BLaER1 (cell line): Measurements from ENCODE around the gene ABCA1.
A peak's percentile ranks its signal among the peaks of the same experiment; 100 is the strongest.

ENCODE experiments used
- H3K27ac ChIP-seq: shearing (Covaris generic); formaldehyde crosslinking; 2 replicates; pipeline ENCODE4 v1.8.1; 2022
- H3K27me3 ChIP-seq: shearing (Covaris generic); formaldehyde crosslinking; 2 replicates; pipeline ENCODE4 v1.8.1; 2022
- H3K36me3 ChIP-seq: shearing (Covaris generic); formaldehyde crosslinking; 2 replicates; pipeline ENCODE4 v1.8.1; 2022
- H3K4me1 ChIP-seq: shearing (Covaris generic); formaldehyde crosslinking; 2 replicates; pipeline ENCODE4 v1.8.1; 2022
- H3K4me2 ChIP-seq: shearing (Covaris generic); formaldehyde crosslinking; 2 replicates; pipeline ENCODE4 v1.8.1; 2022
- H3K4me3 ChIP-seq: shearing (Covaris generic); formaldehyde crosslinking; 2 replicates; pipeline ENCODE4 v1.8.1; 2022
- H3K9ac ChIP-seq: shearing (Covaris generic); formaldehyde crosslinking; 2 replicates; pipeline ENCODE4 v1.8.1; 2022
- H3K9me3 ChIP-seq: shearing (Covaris generic); formaldehyde crosslinking; 2 replicates; pipeline ENCODE4 v1.8.1; 2022
- H4K20me1 ChIP-seq: shearing (Covaris generic); formaldehyde crosslinking; 2 replicates; pipeline ENCODE4 v1.8.1; 2022
- Cebpa-rat ChIP-seq: shearing (Covaris generic); IDR thresholded peaks from 2 replicates; pipeline ENCODE4 v1.8.1; 2022

Gene ABCA1

DNA sequence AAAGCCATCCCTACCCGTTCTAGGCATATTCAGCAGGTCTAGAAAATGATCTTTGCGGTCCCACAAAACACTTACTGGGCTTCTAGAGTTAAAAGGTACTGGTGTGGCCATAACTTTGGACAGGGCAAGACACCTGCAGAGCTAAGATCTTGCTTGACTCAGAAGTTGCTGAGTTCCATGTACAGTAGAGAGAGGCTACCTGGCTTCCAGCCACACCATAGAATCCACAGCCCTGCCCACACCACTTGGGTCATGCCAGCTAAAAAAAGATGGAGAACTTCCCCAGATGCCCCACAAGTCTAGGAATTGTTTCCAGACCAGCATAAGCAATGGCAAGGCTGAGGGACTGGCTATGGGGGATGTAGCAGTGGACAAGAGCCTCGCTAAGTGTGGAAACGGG, 52.1 kb downstream of the ABCA1 start:
- no peak for TF ChIP-seq Cebpa-rat
- Histone ChIP-seq H3K4me2 (no peak overlapping the region), H3K4me3 (no peak overlapping the region)

DNA sequence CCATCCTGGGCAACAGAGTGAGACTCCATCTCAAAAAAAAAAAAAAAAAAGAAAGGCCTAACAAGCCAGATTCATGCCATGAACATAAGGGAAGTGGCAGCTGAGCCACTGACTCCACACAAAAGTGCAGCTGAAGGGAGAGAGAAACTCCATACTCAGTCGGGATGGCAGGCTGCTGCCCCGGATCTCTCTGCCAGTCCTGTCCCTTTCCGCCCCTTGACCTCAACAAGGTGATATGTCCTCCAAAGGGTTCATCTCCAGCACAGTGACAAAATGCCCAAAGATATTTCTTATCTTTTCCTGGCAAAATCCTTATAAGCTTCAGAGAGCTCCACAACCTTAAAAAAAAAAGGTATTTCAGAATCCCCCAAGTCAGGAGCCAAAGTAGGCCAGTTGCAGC, 52.6 kb downstream of the ABCA1 start:
- TF ChIP-seq Cebpa-rat = no peak
- H4K20me1 ChIP-seq = peaks cover 98% of the 10 kb centered on the region
- peaks cover 40% of the 10 kb centered on the region for H3K4me1 ChIP-seq

More for the DNA sequence above, 52.1 kb downstream of the ABCA1 start:
- Histone ChIP-seq H3K27ac (no peak overlapping the region), H3K9ac (no peak overlapping the region), H4K20me1 (peaks cover 98% of the 10 kb centered on the region), H3K4me1 (peaks cover 35% of the 10 kb centered on the region), H3K9me3 (peaks cover 19% of the 10 kb centered on the region; the same call in 1 of the 2 replicates), H3K27me3 (no peaks in the 10 kb centered on the region), H3K36me3 (peaks cover 97% of the 10 kb centered on the region)

DNA sequence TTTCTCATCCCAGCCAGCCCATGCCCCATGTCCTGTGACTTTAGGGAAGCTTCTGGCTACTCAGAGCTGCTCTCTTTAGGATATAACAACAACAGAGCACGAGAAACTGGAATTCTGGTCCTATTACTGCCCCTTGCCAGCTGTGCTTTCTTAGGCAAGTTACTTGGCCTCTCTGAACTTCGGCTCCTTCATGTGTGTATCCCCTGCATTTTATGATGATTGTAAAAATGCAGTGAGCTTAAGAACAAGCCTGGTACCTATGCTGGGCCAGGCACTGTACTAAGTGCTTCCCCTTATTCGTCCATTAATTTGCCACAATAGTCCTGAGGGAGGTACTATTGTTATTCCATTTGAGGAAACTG, 54.5 kb downstream of the ABCA1 start:
- no peak overlapping the region for H3K27ac ChIP-seq
- TF ChIP-seq Cebpa-rat = no peak
- peaks cover 19% of the 10 kb centered on the region; the same call in 1 of the 2 replicates for H3K9me3 ChIP-seq
- H3K36me3 ChIP-seq = peaks cover 80% of the 10 kb centered on the region
- no peak overlapping the region for H3K4me3 ChIP-seq
- H3K9ac ChIP-seq = no peak overlapping the region
- no peak overlapping the region for H3K4me2 ChIP-seq
- no peaks in the 10 kb centered on the region for H3K27me3 ChIP-seq
- H4K20me1 ChIP-seq = peaks cover 98% of the 10 kb centered on the region
- H3K4me1 ChIP-seq = peaks cover 58% of the 10 kb centered on the region

More for the DNA sequence above, 52.6 kb downstream of the ABCA1 start:
- Histone ChIP-seq H3K4me3 (no peak overlapping the region), H3K36me3 (peaks cover 96% of the 10 kb centered on the region), H3K4me2 (no peak overlapping the region), H3K27me3 (no peaks in the 10 kb centered on the region), H3K27ac (no peak overlapping the region), H3K9me3 (peaks cover 19% of the 10 kb centered on the region; the same call in 1 of the 2 replicates), H3K9ac (no peak overlapping the region)

DNA sequence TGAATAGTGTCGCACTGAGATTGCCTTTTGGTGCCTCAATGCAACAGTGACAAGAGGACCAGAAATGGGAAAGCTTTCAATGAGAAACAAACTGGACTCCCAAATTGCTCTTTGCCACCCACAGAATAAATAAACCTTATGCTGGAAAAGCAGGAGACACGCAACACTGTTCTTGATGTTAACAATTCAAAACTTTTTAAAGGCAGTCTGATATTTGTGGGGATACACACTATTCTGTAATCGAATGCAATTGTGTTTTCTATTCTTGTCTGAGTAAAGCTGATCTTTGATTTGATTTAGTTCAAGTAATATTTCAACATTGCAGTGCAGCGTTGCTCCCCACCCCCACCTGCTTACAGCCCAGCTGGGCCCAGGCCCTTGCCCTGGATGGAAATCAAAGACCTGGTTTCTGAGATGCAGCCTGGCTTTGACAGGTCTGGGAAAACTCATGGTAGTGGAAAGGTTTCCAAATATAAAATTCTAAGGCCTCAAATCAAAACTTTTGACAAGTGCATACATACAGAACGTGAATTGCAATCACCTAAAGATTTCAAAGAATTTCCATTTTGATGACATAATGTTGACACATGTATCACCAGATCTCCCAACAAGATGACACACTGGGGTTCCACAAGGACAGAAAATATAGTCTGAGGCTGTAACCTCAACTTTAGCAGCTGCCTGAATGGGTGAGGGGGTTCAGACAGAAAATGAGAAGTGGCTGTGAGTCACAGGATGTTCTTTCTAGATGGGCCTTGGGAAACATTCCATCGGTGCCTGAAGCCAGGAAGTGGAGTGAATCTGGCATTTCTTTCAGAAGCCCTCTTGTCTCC, 55.1 kb downstream of the ABCA1 start:
- H3K36me3 ChIP-seq = peaks cover 79% of the 10 kb centered on the region
- no peak for TF ChIP-seq Cebpa-rat
- peaks cover 19% of the 10 kb centered on the region; the same call in 1 of the 2 replicates for H3K9me3 ChIP-seq
- H3K4me3 ChIP-seq = no peak overlapping the region
- H3K9ac ChIP-seq = no peak overlapping the region
- peaks cover 64% of the 10 kb centered on the region for H3K4me1 ChIP-seq
- peak overlapping the region; percentile 7; the same call in 1 of the 2 replicates for H3K4me2 ChIP-seq
- H4K20me1 ChIP-seq = peaks cover 98% of the 10 kb centered on the region
- H3K27ac ChIP-seq = no peak overlapping the region
- H3K27me3 ChIP-seq = no peaks in the 10 kb centered on the region

DNA sequence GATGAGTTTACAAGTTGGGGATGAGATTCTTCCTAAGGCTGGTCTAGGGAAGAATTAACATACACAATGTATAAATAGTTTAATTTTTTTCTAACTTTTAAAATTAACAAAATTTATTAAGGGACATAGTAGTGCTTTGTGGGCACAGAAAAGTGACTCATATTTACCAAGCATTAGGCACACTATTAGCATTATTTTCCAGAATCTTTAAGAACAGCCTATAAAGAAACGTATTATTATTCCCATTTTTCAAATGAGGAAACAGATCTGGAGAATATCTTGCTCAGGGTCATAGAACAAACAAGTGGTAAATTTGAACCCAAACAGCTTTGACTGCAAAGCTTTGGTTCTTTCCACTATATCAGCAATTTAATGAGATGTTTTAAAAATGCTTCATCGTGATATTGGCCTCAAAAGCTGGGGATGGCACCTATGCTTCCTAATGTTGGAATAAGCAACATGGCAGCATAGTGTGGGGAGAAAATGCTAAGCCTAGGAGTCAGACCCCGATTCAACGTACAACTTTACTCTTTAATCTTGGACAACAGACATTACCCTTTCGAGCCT, 55.9 kb downstream of the ABCA1 start:
- Histone ChIP-seq H3K9me3 (peaks cover 19% of the 10 kb centered on the region; the same call in 1 of the 2 replicates), H3K4me1 (peaks cover 72% of the 10 kb centered on the region), H3K36me3 (peaks cover 79% of the 10 kb centered on the region), H3K4me3 (no peak overlapping the region), H3K27ac (no peak overlapping the region), H3K9ac (no peak overlapping the region), H3K4me2 (peak overlapping the region; percentile 53; the same call in 1 of the 2 replicates), H3K27me3 (no peaks in the 10 kb centered on the region), H4K20me1 (peaks cover 98% of the 10 kb centered on the region)
- TF ChIP-seq Cebpa-rat = no peak

DNA sequence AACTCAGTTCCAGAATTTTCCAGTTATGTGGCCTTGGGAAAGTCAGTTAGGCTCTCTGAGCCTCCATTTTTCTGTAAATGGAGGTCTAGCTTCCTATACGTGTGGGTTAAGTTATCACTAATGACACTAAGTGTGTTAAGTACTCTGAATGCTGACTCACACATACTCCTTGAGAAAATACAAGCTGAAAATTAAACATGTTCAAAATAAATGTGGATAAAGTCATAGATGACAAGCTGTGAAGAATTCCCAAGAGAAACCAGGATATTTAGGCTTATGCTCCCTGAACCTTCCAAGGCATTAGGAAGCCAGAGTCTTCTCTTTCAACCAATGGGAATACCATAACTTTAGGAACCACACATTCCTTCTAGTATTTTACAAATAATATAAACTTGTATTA, 58.1 kb downstream of the ABCA1 start:
- Histone ChIP-seq H3K9me3 (no peaks in the 10 kb centered on the region), H3K36me3 (peaks cover 78% of the 10 kb centered on the region), H3K27me3 (no peaks in the 10 kb centered on the region), H3K4me3 (0 out of 2 replicates have a peak overlapping the region, but pooled peaks have one; percentile 21), H3K9ac (peak overlapping the region; percentile 57; the same call in 1 of the 2 replicates), H4K20me1 (peaks cover 100% of the 10 kb centered on the region), H3K4me2 (peak overlapping the region; percentile 89), H3K4me1 (peaks cover 95% of the 10 kb centered on the region), H3K27ac (peak overlapping the region; percentile 92)
- TF ChIP-seq Cebpa-rat = no peak

DNA sequence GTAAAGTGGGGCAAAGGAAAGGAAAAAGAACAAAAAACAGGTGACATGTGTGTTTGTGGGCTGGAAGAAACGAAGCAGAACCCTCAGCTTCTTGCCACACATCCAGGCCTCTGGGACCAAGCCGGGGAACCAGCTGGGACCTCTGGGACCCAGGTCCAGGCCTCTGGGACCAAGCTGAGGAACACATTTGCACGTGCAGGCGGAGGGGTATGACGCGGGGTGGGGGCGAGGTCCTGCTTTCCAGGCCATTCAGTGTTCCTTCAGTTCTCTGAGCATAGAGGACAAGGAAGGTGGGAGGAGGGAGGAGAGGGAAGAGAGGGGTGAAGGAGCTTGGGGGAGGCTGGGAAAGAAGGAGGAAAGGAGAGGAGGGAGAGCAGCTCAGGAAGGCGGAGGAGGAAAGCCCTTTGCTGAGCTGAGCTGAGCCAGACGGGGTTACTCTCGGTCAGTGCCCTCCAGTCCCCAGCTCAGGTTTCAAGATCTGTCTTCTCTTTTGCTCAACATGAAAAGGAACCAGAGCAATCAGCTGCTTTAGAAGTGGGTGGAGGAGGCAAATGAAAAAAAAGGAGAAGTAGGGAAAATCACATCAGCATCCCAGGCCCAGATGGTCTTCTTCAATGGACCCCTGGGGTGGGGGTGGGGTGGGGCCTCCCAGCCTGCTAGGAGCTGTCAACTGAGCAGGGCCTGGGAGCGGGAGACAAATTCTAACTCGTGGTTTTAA, 59.1 kb downstream of the ABCA1 start:
- no peaks in the 10 kb centered on the region for H3K9me3 ChIP-seq
- H3K36me3 ChIP-seq = peaks cover 78% of the 10 kb centered on the region
- H3K27me3 ChIP-seq = no peaks in the 10 kb centered on the region
- peak overlapping the region; percentile 75; the same call in 1 of the 2 replicates for H3K9ac ChIP-seq
- H3K4me1 ChIP-seq = peaks cover 99% of the 10 kb centered on the region
- peak; percentile 90 for TF ChIP-seq Cebpa-rat
- peak overlapping the region; percentile 92 for H3K27ac ChIP-seq
- H4K20me1 ChIP-seq = peaks cover 100% of the 10 kb centered on the region
- H3K4me3 ChIP-seq = no peak overlapping the region; the same call in 1 of the 2 replicates
- peak overlapping the region; percentile 89 for H3K4me2 ChIP-seq

DNA sequence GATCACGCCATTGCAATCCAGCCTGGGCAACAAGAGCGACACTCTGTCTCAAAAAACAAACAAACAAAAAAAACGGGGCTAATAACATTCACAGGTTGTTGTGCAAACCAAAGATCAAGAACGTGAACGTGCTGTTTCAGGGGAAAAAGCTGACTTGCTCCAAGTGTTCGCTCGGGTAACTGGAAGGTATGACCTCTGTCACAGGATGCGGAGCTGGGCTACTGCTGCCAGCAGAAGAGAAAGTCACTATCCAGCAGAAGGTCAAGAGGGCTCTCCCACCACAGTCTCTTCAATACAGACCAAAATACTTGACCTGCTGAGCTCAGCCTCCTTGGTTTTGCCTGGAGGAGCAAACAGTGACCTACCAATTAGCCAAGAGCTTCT, 59.7 kb downstream of the ABCA1 start:
- H3K36me3 ChIP-seq = peaks cover 77% of the 10 kb centered on the region
- no peak for TF ChIP-seq Cebpa-rat
- peaks cover 100% of the 10 kb centered on the region for H4K20me1 ChIP-seq
- peaks cover 99% of the 10 kb centered on the region for H3K4me1 ChIP-seq
- H3K9me3 ChIP-seq = no peaks in the 10 kb centered on the region
- H3K9ac ChIP-seq = peak overlapping the region; percentile 63; the same call in 1 of the 2 replicates
- peak overlapping the region; percentile 26 for H3K4me3 ChIP-seq
- peak overlapping the region; percentile 89 for H3K4me2 ChIP-seq
- H3K27me3 ChIP-seq = no peaks in the 10 kb centered on the region
- peak overlapping the region; percentile 92 for H3K27ac ChIP-seq

DNA sequence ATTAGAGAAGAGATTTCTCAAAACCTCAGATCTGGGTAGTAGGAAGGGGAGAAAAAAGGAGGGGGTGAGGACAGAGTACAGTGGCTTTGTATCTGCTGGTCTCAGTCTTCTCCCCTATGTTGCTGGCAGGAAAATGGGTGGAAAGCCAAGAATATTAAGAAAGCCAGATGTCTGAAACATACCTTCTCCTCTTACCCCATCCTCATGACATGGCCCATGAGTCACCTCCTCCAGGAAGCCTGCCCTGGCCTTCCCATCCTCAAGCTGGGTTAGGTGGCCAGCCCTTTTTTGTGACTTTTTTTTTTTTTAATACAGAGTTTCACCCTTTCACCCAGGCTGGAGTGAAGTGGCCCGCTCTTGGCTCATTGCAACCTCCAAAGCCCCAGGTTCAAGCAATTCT, 61.8 kb downstream of the ABCA1 start:
- Histone ChIP-seq H3K4me1 (peaks cover 82% of the 10 kb centered on the region), H3K36me3 (peaks cover 70% of the 10 kb centered on the region), H4K20me1 (peaks cover 98% of the 10 kb centered on the region), H3K4me3 (no peak overlapping the region), H3K4me2 (peak overlapping the region; percentile 89; the same call in 1 of the 2 replicates), H3K27ac (no peak overlapping the region), H3K9ac (no peak overlapping the region), H3K27me3 (no peaks in the 10 kb centered on the region), H3K9me3 (no peaks in the 10 kb centered on the region)
- TF ChIP-seq Cebpa-rat = no peak
